ENCODE data around the gene GJD2.

GJD2 gene

GRCh38 chr15:34783431-34783830, 28.6 kb upstream of the GJD2 start:
- Histone ChIP-seq H3K4me3 (replicated peaks; ENCODE audit: low read depth, low read length) (no peak overlapping the region), H3K27me3 (replicated peaks; ENCODE audit: control insufficient read depth, insufficient read depth, low read length) (no peaks in the 10 kb centered on the region), H3K36me3 (ENCODE audit: control insufficient read depth, insufficient read depth, low read length) (no peaks in the 10 kb centered on the region)
- DNase-seq (ENCODE audit: extremely low read depth, insufficient read length) = no peak
- no peak for TF ChIP-seq CTCF (IDR thresholded peaks at IDR 0.05; ENCODE audit: insufficient read depth, low read length, poor library complexity, severe bottlenecking)

DNA sequence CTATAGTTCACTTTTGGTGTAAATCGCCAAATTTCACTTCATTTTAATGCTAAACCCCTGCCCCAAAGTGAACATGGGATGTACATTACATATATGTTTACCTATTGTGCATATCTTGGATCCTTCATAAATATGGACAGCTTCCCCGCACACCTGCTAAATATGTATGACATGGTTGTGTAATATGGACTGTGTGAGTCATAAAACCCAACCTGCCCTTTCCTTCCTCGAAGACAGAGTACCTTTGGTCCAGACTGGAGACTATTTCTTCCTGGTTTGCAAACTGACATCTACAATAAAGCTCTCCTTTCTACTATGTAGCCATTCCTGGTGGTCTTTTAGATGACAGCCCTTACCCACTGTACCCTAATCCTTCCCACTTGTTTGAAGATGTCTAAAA, 28.1 kb upstream of the GJD2 start:
- DNase-seq (ENCODE audit: extremely low read depth, insufficient read length) = no peak
- no peak for TF ChIP-seq CTCF (IDR thresholded peaks at IDR 0.05; ENCODE audit: insufficient read depth, low read length, poor library complexity, severe bottlenecking)
- Histone ChIP-seq H3K27me3 (replicated peaks; ENCODE audit: control insufficient read depth, insufficient read depth, low read length) (no peaks in the 10 kb centered on the region), H3K4me3 (replicated peaks; ENCODE audit: low read depth, low read length) (no peak overlapping the region), H3K36me3 (ENCODE audit: control insufficient read depth, insufficient read depth, low read length) (no peaks in the 10 kb centered on the region)

- TF ChIP-seq CTCF (IDR thresholded peaks at IDR 0.05; ENCODE audit: insufficient read depth, low read length, poor library complexity, severe bottlenecking) = no peak
- H3K4me3 ChIP-seq (replicated peaks; ENCODE audit: low read depth, low read length) = no peak overlapping the region
- no peaks in the 10 kb centered on the region for H3K36me3 ChIP-seq (ENCODE audit: control insufficient read depth, insufficient read depth, low read length)
- no peaks in the 10 kb centered on the region for H3K27me3 ChIP-seq (replicated peaks; ENCODE audit: control insufficient read depth, insufficient read depth, low read length)
- DNase-seq (ENCODE audit: extremely low read depth, insufficient read length) = no peak
Observed at GRCh38 chr15:34780725-34781124, 25.9 kb upstream of the GJD2 start.

DNA sequence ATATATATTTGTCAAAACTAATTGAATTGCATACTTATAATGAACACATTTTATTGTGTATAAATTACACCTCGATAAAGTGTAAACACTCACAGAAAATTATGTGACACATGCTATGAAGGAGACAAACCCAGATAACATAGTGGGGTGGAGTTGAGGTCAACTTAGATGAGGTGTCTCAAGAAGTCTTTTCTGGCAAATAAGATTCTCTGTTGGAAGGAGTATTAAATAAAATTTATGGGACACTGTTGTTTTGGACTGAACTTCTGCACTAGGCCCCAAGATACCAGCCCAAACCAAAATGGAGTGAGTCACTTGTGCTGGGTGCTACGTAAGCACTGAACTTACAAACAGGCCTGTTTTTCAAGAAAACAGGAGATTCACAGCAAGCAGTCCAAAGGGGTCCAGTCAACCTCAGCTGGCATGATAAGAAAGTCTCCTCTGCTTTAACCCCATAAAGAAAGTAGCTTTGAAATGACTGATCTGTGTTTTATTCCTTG, 21.9 kb upstream of the GJD2 start:
- no peak for TF ChIP-seq CTCF (IDR thresholded peaks at IDR 0.05; ENCODE audit: insufficient read depth, low read length, poor library complexity, severe bottlenecking)
- Histone ChIP-seq H3K27me3 (replicated peaks; ENCODE audit: control insufficient read depth, insufficient read depth, low read length) (no peaks in the 10 kb centered on the region), H3K4me3 (replicated peaks; ENCODE audit: low read depth, low read length) (no peak overlapping the region), H3K36me3 (ENCODE audit: control insufficient read depth, insufficient read depth, low read length) (no peaks in the 10 kb centered on the region)
- no peak for DNase-seq (ENCODE audit: extremely low read depth, insufficient read length)

DNA sequence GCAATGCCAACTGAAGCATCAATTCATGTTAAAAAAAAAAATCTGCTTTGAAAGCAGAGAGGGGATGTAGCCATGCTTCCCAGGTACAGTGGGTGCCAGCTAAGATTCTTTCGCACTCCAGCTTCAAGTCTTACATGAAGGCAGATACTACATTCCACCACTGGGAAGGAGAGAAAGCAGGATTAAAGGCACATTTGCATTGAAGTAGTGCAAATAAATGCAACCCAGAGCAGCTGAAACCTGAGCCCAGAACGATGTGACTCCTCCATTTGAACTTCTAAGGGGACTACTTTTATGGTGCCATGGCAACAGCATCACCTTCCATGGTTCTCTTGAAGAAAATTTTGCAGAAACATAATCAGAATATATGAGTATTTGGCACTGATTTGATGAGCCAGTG, 19.1 kb upstream of the GJD2 start:
- Histone ChIP-seq H3K4me3 (replicated peaks; ENCODE audit: low read depth, low read length) (no peak overlapping the region), H3K36me3 (ENCODE audit: control insufficient read depth, insufficient read depth, low read length) (no peaks in the 10 kb centered on the region), H3K27me3 (replicated peaks; ENCODE audit: control insufficient read depth, insufficient read depth, low read length) (no peaks in the 10 kb centered on the region; the same call in 1 of the 2 replicates)
- no peak for TF ChIP-seq CTCF (IDR thresholded peaks at IDR 0.05; ENCODE audit: insufficient read depth, low read length, poor library complexity, severe bottlenecking)
- DNase-seq (ENCODE audit: extremely low read depth, insufficient read length) = no peak

- no peak for TF ChIP-seq CTCF (IDR thresholded peaks at IDR 0.05; ENCODE audit: insufficient read depth, low read length, poor library complexity, severe bottlenecking)
- H3K27me3 ChIP-seq (replicated peaks; ENCODE audit: control insufficient read depth, insufficient read depth, low read length) = no peaks in the 10 kb centered on the region; the same call in 1 of the 2 replicates
- no peak for DNase-seq (ENCODE audit: extremely low read depth, insufficient read length)
- H3K4me3 ChIP-seq (replicated peaks; ENCODE audit: low read depth, low read length) = no peak overlapping the region
- H3K36me3 ChIP-seq (ENCODE audit: control insufficient read depth, insufficient read depth, low read length) = no peaks in the 10 kb centered on the region
Observed at GRCh38 chr15:34773013-34773412, 18.2 kb upstream of the GJD2 start.
